HG03439 (cell line): Measurements from ENCODE around the gene INHBA.

Experiments used
- ATAC-seq: cut with Tn5 transposase; IDR thresholded peaks from one replicate; pipeline ENCODE4 v1.9.1; 2021; ENCODE audit warnings: mild to moderate bottlenecking, moderate library complexity; ENCODE audit not compliant: unreplicated experiment

INHBA gene

GRCh38 chr7:41702635-41703371 lies at the start of gene INHBA:
Gene INHBA (minus strand): TSS chr7:41703090. CDS start chr7:41700374, 2,716 bp downstream.
- no peak for ATAC-seq

GRCh38 chr7:41752615-41753014 lies 49.7 kb upstream of the INHBA start:
- ATAC-seq: no peak

GRCh38 chr7:41750661-41751540 lies 48.0 kb upstream of the INHBA start:
- ATAC-seq: no peak

GRCh38 chr7:41747961-41748360 lies 45.1 kb upstream of the INHBA start:
- ATAC-seq: no peak

- no peak for ATAC-seq
These were observed 42.6 kb upstream of the INHBA start for GRCh38 chr7:41745451-41745850.

GRCh38 chr7:41744161-41744560 lies 41.3 kb upstream of the INHBA start:
- ATAC-seq: no peak

GRCh38 chr7:41742401-41743020 lies 39.6 kb upstream of the INHBA start:
- no peak for ATAC-seq

GRCh38 chr7:41738806-41739205 lies 35.9 kb upstream of the INHBA start:
- ATAC-seq: no peak

GRCh38 chr7:41738336-41738735 lies 35.4 kb upstream of the INHBA start:
- ATAC-seq: no peak

- no peak for ATAC-seq
These were observed 32.3 kb upstream of the INHBA start for GRCh38 chr7:41735206-41735605.

- no peak for ATAC-seq
These were observed 30.0 kb upstream of the INHBA start for GRCh38 chr7:41732843-41733306.

GRCh38 chr7:41732436-41732785 lies 29.5 kb upstream of the INHBA start:
- ATAC-seq: peak; percentile 22

- peak; percentile 95 for ATAC-seq
These were observed 28.9 kb upstream of the INHBA start for GRCh38 chr7:41731493-41732435.

- ATAC-seq: no peak
These were observed 27.8 kb upstream of the INHBA start for GRCh38 chr7:41730668-41731067.

- ATAC-seq: no peak
These were observed 27.3 kb upstream of the INHBA start for GRCh38 chr7:41730161-41730560.

- ATAC-seq: no peak
These were observed 26.2 kb upstream of the INHBA start for GRCh38 chr7:41729059-41729458.

GRCh38 chr7:41725013-41725412 lies 22.1 kb upstream of the INHBA start:
- ATAC-seq: no peak

- no peak for ATAC-seq
These were observed 18.0 kb upstream of the INHBA start for GRCh38 chr7:41720886-41721285.

- ATAC-seq: no peak
These were observed 17.2 kb upstream of the INHBA start for GRCh38 chr7:41720046-41720445.

GRCh38 chr7:41716691-41717090 lies 13.8 kb upstream of the INHBA start:
- no peak for ATAC-seq
